CD4-positive, alpha-beta T cell treated with Interferon gamma for 1 hour (primary cell): ENCODE data around the gene NDE1.

Experiments used
- DNase-seq: peaks from one replicate; pipeline ENCODE4 v3.0.0-alpha.2; 2020

Gene NDE1

DNA sequence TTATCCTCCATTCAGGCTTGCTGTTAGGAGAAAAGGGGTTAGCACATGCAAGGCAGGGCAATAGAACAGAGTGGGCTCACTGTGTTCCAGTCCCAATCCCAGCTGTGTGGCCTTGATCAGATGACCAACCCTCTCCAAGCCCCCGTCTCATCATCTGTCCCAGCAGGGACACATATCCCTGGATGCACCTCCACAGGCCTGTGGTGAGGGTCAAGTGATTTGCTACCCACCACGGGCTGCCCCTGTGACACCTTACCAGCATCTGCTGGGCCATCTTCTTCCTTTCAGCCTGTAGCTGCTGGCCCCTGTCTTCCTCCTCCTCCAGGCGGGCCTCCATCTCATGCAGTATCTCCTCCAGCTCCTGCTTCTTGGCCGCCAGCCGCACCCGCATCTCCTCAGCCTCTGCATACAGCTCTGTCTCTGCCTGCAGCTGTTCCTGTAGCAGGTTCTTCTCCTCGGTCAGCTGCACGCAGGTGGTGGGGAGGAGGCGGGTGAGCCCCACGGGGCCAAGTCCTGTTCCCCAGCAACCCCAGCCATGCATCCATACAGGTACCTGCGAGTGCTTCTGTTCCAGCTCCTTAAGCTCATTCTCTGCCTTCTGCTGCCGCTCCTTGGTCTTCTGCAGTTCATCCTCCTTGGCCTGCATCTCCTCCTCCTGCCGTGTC, 91.3 kb downstream of the NDE1 start:
- no peak for DNase-seq

DNA sequence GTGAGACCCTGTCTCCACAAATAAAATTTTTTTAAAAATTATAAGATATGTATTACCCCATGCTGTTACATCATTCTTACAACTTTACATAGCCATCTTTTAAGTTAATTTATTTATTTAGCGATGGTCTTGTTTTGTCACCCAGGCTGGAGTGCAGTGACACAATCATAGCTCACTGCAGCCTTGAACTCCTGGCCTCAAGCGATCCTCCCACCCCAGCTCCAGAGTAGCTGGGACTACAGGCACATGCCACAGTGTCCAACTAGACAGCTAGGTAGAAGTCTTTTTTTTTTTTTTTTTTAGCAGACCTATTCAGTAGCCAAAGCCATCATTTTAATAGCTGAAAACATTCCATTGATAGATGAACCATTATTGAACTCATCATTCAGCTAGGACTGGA, 92.7 kb downstream of the NDE1 start:
- DNase-seq = no peak

GRCh38 chr16:15743657-15744056, 93.6 kb downstream of the NDE1 start:
- DNase-seq = no peak

DNA sequence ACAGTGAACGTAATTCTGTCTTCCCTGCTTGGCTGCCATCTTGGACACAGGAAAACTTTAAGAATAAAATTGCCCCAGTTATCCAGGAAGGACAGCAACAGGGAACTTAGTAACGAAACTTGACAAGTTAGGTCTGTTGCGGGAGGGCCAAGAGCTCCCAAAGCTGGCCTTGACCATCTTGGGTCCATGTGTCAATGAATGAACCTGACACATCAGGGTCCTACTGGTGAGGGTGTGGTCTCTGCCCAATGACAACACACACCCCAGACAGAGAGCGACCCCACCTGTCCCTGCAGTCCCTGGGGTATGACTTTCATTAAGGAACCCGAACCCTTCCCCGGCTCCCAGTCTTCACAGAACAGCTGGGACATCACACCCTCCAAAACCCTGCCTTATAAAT, 96.3 kb downstream of the NDE1 start:
- no peak for DNase-seq

GRCh38 chr16:15747937-15748336, 97.9 kb downstream of the NDE1 start:
- no peak for DNase-seq

DNA sequence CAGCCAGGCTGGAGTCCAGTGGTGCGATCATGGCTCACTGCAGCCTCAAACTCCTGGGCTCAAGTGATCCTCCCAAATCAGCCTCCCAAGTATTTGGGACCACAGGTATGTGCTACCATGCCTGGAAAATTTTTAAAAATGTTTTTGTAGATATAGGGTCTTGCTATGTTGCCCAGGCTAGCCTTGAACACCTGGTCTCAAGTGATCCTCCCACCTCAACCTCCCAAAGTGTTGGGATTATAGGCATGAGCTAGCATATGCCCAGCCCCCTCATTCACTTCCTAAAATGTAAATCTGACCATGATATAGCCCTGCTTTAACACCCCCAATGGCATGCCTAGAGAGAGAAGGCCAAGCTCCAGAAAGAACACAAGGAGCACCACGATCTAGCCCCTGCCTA, 98.6 kb downstream of the NDE1 start:
- no peak for DNase-seq

GRCh38 chr16:15749371-15749770, 99.3 kb downstream of the NDE1 start:
- no peak for DNase-seq

- no peak for DNase-seq
These were observed 99.9 kb downstream of the NDE1 start for GRCh38 chr16:15749985-15750384.

DNA sequence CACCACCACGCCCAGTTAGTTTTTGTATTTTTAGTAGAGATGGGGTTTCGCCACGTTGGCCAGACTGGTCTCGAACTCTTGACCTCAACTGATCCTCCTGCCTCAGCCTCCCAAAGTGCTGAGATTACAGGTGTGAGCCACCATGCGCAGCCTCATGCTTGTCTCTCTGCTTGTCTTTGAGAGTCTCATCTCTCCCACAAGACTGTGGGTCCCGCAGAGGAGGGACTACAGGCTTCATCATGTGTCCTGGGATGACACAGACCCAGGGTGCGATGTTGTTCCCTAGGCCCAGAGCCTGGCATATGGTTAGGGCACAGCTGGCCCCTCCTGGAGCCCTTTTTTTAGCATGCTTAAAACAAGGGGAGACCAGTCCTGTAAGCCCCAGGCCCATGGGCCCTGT, 101.9 kb downstream of the NDE1 start:
- no peak for DNase-seq

GRCh38 chr16:15752717-15753488, 102.9 kb downstream of the NDE1 start:
- DNase-seq = no peak

DNA sequence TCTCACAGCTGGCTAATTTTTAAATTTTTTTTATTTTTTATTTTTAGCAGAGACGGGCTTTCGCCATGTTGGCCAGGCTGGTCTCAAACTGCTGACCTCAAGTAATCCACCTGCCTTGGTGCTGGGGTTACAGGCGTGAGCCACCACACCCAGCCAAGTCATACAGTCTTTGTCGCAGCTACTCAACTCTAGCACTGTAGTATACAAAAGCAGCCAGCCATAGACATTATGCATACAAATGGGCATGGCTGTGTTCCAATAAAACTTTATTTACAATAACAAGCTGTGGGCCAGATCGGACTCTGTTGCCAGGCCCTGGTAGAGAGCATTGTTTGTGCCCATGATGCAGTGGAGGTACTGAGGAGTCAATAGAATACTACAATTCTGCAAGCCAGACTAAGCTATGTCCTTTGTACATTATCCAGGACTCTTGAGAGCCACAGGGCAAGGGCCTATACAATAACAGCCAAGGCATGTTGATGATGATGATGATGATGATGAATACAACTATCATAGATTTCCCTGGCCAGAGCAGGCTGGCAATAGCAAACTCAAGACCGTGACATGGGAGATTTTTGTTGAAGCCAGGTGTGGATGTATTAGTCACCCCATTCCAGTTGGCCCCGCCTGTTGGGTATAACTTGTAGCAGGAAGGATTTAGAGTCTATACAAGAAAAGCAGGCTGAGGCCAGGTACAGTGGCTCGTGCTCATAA, 104.9 kb downstream of the NDE1 start:
- DNase-seq = no peak

DNA sequence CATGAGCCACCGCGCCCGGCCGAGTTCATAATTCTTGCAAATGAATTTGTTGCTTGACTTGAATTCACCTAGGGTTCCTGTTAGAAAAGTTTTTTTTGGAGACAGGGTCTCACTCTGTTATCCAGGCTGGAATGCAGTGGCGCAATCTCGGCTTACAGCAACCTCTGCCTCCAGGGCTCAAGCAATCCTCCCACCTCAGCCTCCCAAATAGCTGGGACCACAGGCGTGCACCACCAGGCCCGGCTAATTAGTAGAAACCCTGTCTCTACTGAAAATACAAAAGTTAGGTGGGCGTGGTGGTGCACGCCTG, 107.0 kb downstream of the NDE1 start:
- no peak for DNase-seq

- no peak for DNase-seq
These were observed 107.7 kb downstream of the NDE1 start for GRCh38 chr16:15757630-15758251.

GRCh38 chr16:15759070-15759469, 109.0 kb downstream of the NDE1 start:
- DNase-seq = no peak

- no peak for DNase-seq
These were observed 110.1 kb downstream of the NDE1 start for GRCh38 chr16:15760129-15760528.

GRCh38 chr16:15764112-15764511, 114.1 kb downstream of the NDE1 start:
- no peak for DNase-seq

GRCh38 chr16:15765116-15765515, 115.1 kb downstream of the NDE1 start:
- DNase-seq = no peak

DNA sequence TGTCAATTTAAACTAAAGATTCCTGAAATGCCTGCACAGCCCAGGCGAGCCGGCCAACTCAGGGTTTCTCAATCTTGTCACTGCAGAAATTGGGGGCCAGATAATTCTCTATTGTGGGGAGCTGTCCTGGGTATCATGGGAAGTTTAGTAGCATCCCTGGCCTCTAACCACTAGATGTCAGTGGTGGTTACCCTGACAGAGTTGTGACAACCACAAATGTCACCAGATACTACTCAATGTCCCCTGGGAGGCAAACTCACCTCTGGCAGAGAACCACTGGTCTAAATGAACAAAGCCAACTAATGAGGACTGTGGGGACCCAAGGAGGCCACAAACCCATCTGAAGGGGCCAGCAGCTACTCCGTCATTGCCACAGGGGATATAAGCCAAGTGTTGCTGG, 115.8 kb downstream of the NDE1 start:
- DNase-seq = peak; percentile 27

- DNase-seq = no peak
These were observed 116.9 kb downstream of the NDE1 start for GRCh38 chr16:15766918-15767317.

GRCh38 chr16:15768201-15768600, 118.2 kb downstream of the NDE1 start:
- no peak for DNase-seq

DNA sequence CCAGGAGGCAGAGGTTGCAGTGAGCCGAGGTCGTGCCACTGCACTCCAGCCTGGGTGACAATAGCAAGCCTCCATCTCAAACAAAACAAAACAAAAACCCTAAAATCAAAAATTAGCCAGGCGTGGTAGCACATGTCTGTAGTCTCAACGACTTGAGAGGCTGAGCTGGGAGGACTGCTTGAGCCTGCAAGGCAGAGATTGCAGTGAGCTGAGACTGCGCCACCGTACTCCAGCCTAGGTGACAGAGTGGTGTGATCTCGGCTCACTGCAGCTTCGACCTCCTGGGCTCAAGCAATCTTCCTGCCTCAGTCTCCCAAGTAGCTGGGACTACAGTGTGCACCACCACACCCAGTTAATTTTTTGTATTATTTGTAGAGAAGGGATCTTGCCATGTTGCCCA, 119.2 kb downstream of the NDE1 start:
- DNase-seq = no peak

DNA sequence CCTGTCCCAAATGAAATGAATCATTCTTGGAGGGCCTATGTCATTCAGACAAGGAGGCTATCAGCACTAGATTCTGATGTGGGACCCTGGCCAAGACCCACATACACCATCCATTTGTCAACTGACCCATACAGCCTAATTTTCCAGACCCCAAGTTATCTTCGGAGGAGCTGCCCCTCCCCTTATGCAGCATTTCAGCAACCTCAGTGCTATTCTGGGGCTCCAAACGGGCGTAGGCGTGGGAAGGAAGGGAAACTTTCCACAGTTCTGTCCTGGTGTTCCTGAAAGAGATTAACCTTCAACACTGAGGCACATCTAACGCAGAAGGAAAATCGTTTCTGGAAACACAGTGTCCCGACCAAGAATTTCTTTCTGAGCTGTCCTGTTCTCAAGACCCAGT, 120.1 kb downstream of the NDE1 start:
- DNase-seq = no peak

GRCh38 chr16:15770512-15770911, 120.5 kb downstream of the NDE1 start:
- no peak for DNase-seq

DNA sequence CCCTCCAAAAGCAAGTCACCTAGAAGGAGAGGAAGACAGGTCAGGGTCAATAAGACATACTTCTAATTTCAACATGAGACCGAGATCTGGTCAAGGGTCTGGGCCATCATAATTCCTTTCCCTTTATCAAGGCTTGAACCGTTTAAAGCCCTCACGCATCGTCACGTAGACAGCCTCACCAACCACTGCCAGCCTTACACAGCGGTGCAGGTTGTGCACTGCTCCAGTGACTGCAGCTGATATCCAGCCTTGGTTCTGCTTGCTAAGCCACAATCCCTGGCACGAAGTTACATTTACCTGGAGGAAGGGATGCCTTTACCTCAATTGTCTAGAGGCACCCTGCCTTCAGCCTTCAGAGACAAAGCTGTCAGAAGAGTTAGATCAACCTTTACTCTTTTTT, 121.6 kb downstream of the NDE1 start:
- no peak for DNase-seq
